ENCODE data around the gene C12orf56. TPM values are rescaled to one million over a fixed set of nuclear protein-coding genes. Genes with fewer than 3 reads are reported as not detected.
"Not testable (repeated sequence)": the region's sequence is repeated elsewhere in the genome, so short reads cannot be mapped to it uniquely, and the experiment has no call there.

C12orf56 gene
- total RNA-seq, 1 donor from 2014 or later: under 0.01 TPM

GRCh38 chr12:64385019-64385418 lies 5.5 kb downstream of the C12orf56 start:
- DNase-seq: no peak

DNA sequence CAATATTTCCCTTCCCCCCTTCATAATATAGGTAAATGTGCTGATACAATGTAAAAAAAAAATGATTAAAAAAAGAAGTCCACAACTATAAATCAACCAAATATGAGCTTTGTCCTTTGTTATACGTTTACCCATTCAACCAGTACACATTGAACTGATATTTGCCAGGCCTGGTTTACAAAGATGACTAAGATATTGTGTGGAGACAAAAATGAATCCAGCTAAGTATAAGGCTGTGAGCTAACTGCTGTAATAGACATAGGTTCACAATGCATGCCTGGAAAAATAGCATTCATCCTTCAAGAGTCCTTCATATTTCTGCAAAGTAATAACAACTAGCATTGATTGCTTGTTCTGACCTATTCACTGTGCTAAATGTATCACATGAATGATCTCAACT lies 6.9 kb downstream of the C12orf56 start:
- DNase-seq: no peak

- DNase-seq: no peak
Observed at GRCh38 chr12:64362721-64363305, 27.7 kb downstream of the C12orf56 start.

GRCh38 chr12:64361173-64361572 lies 29.4 kb downstream of the C12orf56 start:
- DNase-seq: not testable (repeated sequence)

GRCh38 chr12:64356209-64356608 lies 34.3 kb downstream of the C12orf56 start:
- not testable (repeated sequence) for DNase-seq

DNA sequence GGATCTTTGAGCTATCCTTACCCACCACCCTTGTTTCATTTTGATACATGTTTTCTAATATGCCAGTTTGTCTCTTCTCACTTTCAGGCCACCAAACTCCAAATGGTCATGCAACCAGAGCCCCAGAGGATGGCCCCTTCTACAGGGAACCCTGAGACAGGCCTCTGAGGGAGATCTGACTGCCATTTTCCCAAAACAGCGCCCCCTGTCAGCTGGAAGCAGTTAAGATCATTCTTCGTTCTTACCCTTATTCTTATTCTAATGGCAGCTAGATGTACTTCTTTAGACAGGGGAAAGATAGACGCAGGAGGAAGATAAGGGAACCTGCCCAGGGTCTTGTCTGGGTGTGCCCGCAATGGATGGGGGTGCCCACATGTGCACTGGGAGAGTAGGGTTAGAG lies 38.4 kb downstream of the C12orf56 start:
- peak; percentile 3 for DNase-seq

- DNase-seq: no peak
Observed at GRCh38 chr12:64351265-64351664, 39.3 kb downstream of the C12orf56 start.

- DNase-seq: no peak
Observed at GRCh38 chr12:64347630-64348029, 42.9 kb downstream of the C12orf56 start.

DNA sequence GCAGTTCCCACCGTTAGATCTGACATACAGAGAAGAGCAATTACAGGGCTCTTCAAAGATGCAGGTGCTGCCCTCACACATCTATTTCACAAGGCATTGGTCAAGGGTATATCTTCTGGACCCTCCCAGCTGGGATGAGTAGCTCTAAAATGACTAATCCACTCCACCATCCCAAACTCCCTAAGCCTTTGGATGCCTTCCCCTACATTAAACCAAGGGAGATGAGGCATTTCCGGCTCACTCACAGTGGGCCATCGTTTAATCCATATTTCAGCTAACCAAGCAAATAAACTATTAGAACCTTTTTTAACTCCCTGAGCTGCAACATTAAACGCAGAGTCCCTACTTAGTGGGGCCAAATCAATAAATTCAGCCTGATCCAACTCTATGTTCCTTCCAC lies 45.9 kb downstream of the C12orf56 start:
- DNase-seq: not testable (repeated sequence)

DNA sequence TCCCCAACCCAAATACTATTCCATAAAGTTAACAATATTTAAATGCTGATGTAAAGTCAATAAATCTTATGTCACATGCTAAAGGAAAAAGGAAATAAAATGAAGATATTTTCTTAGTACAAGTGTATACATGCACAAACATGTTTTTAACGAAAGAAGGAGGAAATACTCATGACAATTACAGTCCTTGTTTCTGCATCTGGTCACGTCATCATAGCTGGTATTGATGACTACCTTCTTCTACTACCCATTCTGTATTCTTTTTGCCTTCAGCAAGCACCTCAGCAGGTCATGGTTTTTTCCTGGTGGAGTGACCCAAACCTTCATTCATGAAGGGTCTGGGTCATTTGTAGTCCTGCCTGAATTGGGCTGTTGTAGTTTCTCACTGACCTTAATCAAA lies 50.0 kb downstream of the C12orf56 start:
- not testable (repeated sequence) for DNase-seq

DNA sequence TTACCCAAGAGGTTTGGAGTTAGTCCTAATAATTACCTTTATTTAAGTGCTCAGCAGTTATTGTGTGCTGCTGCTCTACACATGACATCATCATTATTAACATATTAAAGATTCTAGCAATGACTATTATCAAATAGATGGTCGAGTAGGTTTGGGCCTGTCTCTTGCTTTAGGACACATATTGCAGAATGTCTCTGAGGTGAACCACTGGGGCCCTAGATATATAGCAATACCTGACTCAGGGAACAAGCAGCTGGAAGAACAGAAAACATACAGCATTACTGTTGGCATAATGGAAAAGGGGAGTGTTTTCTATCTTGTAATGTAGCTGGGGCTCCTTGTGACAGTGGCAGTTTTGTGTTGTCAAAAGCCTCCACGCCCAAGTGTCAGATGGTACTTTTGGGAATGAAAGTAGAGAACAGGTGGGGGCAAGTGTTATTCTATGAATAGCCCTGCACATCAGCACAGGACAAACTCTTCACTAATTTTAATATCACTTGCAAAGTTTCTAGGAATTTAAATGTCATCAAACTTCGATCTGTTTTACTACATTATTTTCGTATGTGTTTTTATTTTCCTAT lies 54.6 kb downstream of the C12orf56 start:
- DNase-seq: no peak

DNA sequence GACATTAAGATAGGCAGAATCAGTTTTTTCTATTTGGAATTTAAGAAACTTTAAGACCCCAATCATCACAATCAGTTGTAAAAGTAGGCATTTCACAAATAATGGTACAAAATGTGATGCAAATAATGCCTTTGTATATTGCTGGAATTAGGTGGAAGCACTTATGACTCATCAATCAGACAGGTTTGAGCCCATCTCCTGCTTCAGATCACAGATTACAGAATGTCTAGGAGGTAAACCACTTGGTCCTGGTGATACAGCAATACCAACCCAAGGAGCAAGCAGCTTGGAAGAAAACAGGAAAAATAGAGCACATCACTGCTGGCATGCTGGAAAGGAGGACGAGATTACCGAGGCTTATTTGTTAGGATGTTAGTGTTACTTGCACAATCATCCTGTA lies 57.6 kb downstream of the C12orf56 start:
- DNase-seq: no peak

- DNase-seq: no peak
Observed at GRCh38 chr12:64332296-64332695, 58.3 kb downstream of the C12orf56 start.

- DNase-seq: not testable (repeated sequence)
Observed at GRCh38 chr12:64329031-64329710, 61.4 kb downstream of the C12orf56 start.

DNA sequence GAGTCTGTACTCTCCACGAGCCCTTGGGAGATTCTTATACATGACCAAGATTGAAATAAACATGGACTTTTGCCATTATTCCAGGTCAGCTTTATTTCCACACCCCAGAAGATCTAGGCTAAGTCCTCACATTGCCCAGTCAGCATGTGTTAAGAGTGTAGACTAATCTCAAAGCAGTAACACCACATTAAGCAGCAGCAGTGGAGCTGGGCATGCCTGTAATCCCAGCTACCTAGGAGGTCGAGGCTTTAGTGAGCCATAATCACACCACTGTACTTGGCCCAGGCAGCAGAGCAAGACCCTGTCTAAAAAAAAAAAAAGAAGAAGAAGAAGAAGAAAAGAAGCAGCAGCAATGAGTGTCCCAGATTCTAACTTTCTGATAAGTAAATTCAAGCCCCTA lies 65.5 kb downstream of the C12orf56 start:
- no peak for DNase-seq

DNA sequence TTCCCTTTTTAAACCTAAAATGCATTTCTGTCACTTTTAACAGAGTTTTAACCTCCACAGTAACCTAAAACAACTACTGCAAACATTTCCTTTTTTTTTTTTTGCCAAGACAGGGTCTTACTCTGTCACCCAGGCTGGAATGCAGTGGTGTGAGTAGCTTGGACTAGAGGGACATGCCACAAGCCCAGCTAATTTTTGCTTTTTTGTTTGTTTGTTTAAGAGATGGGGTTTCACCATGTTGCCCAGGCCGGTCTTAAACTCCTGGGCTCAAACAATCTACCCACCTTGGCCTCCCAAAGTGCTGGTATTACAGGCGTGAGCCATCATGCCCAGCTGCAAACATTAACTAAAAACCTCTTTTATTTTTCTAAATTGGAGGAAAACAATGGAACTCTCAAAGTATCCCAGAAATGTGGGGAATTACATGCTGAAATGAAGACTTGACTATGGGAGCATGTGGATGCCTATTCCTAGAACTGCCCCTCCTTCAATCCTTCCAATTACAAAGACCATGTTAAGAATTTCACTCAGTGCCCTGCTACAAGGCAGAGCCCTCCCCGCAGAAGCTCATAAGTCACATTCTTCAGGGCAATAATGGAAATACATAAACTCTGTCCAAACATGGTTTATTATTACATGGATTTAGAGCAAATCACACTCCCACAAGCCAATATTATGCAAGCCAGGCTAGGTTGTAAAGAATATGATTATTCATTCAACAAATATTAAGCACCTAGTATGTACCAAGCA lies 66.9 kb downstream of the C12orf56 start:
- DNase-seq: no peak

DNA sequence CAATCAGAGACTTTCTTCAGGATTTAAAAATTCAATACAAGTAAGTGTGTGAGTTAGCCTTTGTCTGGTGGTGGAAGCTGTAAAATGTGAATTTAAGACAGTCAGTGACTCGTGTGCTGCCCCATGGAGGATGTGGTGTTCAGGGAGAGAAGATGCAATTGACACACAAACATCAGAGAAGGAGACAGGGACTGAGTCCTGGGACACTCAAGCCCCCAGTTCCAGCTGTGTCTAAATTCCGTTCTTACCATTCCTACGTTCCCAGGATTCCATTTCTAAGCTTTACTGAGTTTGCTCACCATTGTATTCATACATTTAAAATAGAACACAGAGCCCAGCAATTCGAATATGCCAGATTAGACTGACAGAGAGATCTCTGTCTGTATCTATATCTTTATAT lies 67.6 kb downstream of the C12orf56 start:
- no peak for DNase-seq

DNA sequence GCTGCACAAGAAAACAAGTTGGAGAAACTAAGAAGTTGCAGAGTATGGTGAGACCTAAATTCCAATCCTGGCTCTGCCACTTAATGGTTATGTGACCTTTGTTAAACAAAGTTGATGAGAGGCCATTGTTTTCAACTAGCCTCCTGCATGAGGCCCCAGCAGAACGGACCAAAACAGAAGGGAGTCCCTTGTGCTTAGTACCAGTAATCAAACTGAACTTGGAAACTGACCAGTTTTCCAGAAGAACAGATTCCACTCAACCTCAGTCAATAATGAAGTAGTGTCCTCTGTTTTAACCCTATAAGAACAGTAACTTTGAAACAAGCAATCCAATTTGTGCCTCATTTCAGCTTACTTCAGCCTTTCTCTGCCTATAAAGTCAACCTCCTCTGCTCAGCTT lies 69.9 kb downstream of the C12orf56 start:
- no peak for DNase-seq

DNA sequence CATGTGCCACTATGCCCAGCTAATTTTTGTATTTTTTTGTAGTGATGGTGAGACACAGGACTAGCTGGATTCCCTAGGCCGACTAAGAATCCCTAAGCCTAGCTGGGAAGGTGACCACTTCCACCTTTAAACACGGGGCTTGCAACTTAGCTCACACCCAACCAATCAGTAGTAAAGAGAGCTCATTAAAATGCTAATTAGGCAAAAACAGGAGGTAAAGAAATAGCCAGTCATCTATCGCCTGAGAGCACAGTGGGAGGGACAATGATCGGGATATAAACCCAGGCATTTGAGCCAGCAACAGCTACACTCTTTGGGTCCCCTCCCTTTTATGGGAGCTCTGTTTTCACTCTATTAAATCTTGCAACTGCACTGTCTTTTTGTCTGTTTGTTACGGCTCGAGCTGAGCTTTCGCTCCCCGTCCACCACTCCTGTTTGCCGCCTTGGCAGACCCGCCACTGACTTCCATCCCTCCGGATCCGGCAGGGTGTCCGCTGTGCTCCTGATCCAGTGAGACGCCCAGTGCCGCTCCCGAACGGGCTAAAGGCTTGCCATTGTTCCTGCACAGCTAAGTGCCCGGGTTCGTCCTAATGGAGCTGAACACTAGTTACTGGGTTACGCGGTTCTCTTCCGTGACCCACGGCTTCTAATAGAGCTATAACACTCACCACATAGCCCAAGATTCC lies 70.9 kb downstream of the C12orf56 start:
- DNase-seq: not testable (repeated sequence)

DNA sequence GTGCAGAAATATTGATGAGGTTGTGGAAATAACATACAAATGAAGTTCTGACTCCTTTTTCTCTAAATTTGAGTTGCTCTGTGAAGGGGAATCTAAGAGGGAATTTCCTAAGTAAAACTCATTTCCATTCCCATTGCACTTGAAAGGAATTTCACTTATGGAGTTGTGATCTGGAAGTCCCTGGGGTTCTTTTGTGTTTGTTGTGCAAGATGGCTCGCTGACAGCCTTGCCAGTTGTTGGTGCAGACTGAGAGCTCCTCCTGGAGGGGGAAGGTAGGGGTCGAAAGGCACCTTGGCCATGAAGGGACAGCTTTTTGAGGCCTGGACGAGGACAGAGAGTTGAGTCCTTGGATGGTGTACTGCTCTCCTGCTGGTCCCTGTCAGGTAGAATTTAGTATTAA lies 72.0 kb downstream of the C12orf56 start:
- peak; percentile 60 for DNase-seq

DNA sequence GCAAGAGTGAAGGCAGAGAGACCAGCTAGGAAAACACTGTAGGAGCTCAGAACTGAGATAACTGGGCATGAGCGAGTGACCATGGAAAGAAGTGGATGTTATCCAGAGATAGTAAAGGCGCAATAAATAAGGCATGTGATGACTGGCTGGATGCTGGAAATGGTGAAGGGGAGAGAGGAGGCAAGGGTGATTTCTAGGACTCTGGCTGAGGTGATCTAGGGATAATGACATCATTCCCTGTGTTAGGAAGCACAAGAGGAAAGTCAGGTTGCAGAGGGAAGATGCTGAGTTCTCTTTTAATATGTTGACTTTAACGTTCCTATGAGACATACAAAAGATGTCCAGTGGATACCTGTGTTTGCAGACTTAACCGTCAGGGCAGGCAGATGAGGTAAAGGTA lies 78.7 kb downstream of the C12orf56 start:
- DNase-seq: no peak

- DNase-seq: no peak
Observed at GRCh38 chr12:64304571-64304970, 86.0 kb downstream of the C12orf56 start.

DNA sequence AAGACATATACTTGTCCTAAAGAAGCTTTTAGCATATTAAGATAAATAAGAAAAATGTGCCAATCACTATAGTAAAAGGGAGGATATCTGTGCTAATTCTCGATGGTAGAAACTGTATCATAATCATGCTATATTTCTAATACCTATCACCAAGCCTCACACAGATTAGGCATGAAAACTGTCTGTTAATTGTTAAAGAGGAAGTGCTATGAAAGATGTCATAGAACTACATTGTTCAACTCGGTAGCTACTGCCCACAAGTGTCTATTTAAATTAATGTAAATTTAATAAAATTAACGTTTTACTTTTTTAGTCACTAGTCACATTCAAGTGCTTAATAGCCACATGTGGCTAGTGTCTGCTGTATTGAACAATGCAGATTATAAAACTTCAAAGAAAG lies 90.9 kb downstream of the C12orf56 start:
- DNase-seq: no peak

Measured in dermis blood vessel endothelial cell (primary cell).